ENCODE measurements around the gene LAPTM4A.

The LAPTM4A gene

DNA sequence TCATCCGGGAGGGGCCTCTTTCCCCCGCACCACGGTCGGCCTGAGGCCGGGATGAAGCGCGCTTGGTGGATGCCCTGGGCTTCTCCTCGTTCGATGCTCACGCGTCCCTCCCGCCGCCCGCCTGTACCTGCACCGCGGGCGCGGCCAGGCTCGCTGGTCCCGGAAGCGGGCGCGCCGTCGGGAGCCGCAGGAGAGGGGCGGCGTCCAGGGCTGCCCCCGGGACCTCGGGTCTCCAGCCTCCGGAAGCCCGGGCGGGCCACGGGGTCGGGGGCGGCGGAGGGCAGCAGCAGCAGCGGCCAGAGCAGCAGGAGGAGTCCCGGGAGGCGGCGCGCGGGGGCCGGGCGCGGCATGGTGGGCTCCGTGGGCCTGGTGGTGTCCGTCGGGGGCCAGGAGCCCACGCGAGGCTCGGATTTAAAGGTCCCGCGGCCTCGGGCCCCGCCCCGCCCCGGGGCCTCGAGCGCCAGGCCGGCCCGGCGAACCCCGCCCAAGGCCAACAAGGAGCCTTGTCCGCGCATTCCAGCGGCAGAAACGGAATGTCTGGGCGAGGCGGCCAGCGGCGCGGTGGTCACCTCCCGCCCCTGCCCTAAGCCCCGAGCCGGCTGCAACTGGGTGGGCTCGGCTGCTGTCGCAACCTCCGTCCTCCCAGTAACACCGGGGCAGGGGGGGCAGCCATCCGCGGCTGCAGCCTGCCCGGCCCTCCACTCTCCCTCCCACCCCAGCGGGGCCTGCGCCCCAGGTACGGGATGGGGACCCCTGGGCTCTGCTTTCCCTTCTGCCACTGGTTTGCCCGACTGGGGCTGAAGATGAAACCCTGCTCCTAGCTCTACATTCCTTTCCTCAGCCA, 38.9 kb downstream of the LAPTM4A start, which contains the start of gene MATN3:
Gene MATN3, minus strand, starts transcription at position 387 of the 844 bp plus-strand sequence. Its CDS starts 37 bp downstream, at position 350.
- H3K27ac Mint-ChIP-seq: peak within 1 kb of the TSS; percentile 2 to 63 (median 27)
- H3K4me3 Mint-ChIP-seq: peak within 1 kb of the TSS; percentile 87 to 90 (median 89)
- H3K36me3 Mint-ChIP-seq (ENCODE audit: low read depth): no peaks in the 10 kb centered on the region
- H3K4me1 Mint-ChIP-seq: peaks cover 12% of the 10 kb centered on the region
- TF ChIP-seq, protein P1, sequence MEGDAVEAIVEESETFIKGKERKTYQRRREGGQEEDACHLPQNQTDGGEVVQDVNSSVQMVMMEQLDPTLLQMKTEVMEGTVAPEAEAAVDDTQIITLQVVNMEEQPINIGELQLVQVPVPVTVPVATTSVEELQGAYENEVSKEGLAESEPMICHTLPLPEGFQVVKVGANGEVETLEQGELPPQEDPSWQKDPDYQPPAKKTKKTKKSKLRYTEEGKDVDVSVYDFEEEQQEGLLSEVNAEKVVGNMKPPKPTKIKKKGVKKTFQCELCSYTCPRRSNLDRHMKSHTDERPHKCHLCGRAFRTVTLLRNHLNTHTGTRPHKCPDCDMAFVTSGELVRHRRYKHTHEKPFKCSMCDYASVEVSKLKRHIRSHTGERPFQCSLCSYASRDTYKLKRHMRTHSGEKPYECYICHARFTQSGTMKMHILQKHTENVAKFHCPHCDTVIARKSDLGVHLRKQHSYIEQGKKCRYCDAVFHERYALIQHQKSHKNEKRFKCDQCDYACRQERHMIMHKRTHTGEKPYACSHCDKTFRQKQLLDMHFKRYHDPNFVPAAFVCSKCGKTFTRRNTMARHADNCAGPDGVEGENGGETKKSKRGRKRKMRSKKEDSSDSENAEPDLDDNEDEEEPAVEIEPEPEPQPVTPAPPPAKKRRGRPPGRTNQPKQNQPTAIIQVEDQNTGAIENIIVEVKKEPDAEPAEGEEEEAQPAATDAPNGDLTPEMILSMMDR (IDR thresholded peaks at IDR 0.05; ENCODE audit: unreplicated experiment in 3 of 3): no peak
- H3K27me3 Mint-ChIP-seq (ENCODE audit: low read depth): peaks cover 40% of the 10 kb centered on the region
- peaks cover 9% of the 10 kb centered on the region for H3K9me3 Mint-ChIP-seq

DNA sequence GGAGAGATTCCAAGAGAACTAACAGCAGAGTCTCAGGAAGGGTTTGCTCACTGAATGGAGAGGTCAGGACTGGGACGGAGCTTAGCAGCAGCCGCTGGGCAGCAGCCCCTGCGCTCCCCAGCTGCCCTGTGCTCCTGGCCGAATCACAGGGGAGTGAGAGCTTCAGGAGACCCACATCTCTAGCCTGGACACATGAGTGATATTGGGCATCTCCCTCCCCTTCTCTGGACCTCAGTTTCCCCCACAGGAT, 39.5 kb downstream of the LAPTM4A start:
- Mint-ChIP-seq H3K9me3 (peaks cover 9% of the 10 kb centered on the region), H3K4me1 (peaks cover 12% of the 10 kb centered on the region), H3K27ac (peak overlapping the region in 2 of 3 experiments; percentile 27 to 63), H3K36me3 (ENCODE audit: low read depth) (no peaks in the 10 kb centered on the region), H3K27me3 (ENCODE audit: low read depth) (peaks cover 40% of the 10 kb centered on the region), H3K4me3 (peak overlapping the region; percentile 73 to 86 (median 81))
- TF ChIP-seq, protein P1 (IDR thresholded peaks at IDR 0.05; ENCODE audit: unreplicated experiment in 3 of 3): no peak

DNA sequence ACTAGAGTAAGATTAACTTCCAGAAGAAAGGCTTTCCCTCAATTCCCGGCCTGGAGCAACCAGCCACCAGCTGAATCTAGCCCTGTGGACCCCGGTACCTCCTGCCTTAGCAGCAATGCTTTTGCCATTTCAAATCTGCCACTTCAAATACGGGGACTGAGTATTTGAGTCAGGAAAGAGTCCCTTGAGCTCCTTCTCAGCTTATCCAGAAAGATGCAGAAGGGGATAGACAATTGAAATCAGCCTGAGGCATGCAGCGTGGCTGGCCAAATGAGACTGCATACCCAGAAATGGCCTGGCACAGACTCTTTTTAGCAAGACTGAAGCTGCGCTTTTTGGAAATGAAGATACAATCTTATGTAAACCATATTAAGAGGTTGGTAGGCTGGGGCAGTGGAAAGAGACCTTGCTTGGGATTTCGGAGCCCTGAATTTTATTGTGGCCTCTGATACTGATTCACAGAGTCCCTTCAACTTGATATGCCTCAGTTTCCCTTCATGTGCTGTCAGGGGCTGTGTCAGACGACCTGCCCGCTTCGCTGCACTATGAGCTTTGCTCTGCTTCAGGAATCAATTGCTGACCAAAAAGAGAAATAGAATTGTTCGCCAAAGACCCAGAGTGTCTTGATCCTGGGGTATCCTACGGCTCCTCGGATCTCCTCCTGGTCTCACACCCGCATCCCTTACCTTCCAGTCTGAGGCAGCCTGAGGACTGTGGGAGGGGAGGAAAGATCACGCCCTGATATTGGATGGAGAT, 40.0 kb downstream of the LAPTM4A start:
- Mint-ChIP-seq H3K36me3 (ENCODE audit: low read depth) (no peaks in the 10 kb centered on the region), H3K9me3 (peaks cover 9% of the 10 kb centered on the region), H3K4me1 (peaks cover 12% of the 10 kb centered on the region)

DNA sequence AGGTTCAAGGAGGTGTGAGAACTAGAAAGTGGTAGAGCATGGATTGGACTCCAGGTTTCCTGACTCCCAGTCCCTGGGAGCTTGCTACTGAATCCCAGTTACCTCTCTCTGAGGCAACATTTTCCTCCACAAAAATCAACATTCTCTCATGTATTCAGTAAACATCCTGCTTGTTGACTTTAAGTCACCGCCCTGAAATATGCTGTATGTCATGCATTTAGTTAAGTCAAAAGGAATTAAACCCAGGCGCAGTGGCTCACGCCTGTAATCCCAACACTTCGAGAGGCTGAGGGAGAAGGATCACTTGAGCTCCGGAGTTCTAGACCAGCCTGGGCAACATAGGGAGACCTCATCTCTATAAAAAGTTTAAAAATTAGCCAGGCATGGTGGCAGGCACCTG, 42.7 kb downstream of the LAPTM4A start:
- Mint-ChIP-seq H3K27me3 (ENCODE audit: low read depth) (peaks cover 36% of the 10 kb centered on the region), H3K9me3 (peaks cover 1% of the 10 kb centered on the region), H3K36me3 (ENCODE audit: low read depth) (no peaks in the 10 kb centered on the region), H3K4me1 (peaks cover 12% of the 10 kb centered on the region), H3K4me3 (no peak overlapping the region), H3K27ac (no peak overlapping the region)
- TF ChIP-seq, protein P1 (IDR thresholded peaks at IDR 0.05; ENCODE audit: unreplicated experiment in 3 of 3): no peak

More for the DNA sequence above, 40.0 kb downstream of the LAPTM4A start:
- H3K27ac Mint-ChIP-seq: peak overlapping the region in 2 of 3 experiments; percentile 27 to 63
- TF ChIP-seq, protein P1 (IDR thresholded peaks at IDR 0.05; ENCODE audit: unreplicated experiment in 3 of 3): no peak
- H3K27me3 Mint-ChIP-seq (ENCODE audit: low read depth): peaks cover 44% of the 10 kb centered on the region
- peak overlapping the region; percentile 73 to 86 (median 81) for H3K4me3 Mint-ChIP-seq

DNA sequence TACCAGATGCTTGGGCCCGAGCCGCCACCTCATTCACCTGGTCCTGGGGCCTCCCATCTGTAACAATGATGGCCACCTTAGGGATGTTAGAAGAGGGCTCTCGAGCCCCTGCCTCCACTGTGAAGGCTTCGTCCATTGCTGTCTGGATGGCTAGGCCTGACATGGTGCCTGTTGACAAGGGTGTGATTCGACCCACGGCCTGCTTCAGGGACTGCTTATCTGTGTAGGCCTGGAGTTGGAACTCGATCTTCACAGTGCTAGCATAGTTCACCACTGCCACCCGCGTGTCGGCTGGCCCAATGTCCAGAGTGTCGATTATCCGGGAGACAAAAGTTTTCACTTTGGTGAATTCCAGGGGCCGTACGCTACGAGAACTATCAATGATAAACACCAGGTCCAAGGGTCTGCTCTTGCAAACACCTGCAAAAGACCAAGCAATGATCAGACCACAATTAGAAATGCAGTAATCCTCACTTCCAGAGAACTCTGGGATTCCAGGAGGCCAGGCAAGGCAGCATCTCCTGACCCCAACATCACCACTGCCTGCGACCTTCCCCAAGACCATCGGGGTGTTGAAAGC, 45.4 kb downstream of the LAPTM4A start:
- Mint-ChIP-seq H3K27ac (no peak overlapping the region), H3K27me3 (ENCODE audit: low read depth) (peaks cover 14% of the 10 kb centered on the region), H3K4me3 (no peak overlapping the region), H3K9me3 (no peaks in the 10 kb centered on the region), H3K4me1 (no peaks in the 10 kb centered on the region), H3K36me3 (ENCODE audit: low read depth) (no peaks in the 10 kb centered on the region)
- TF ChIP-seq, protein P1 (IDR thresholded peaks at IDR 0.05; ENCODE audit: unreplicated experiment in 3 of 3): no peak
